SK-N-SH treated with all-trans-retinoic acid at 6 μM for 48 hours (cell line): Measurements from ENCODE around the gene SMYD2.

Experiments used
- ARNTL ChIP-seq: fragments of 450-650 bp; formaldehyde crosslinking; IDR thresholded peaks from 2 replicates; pipeline ENCODE4 v1.5.0; 2020; ENCODE audit warnings: low read depth, mild to moderate bottlenecking, moderate library complexity, borderline replicate concordance
- CSDC2 ChIP-seq: fragments of 250-450 bp; sonication (Bioruptor Pico); IDR thresholded peaks from 2 replicates; pipeline ENCODE4 v1.5.0; 2020; ENCODE audit warnings: mild to moderate bottlenecking, moderate library complexity
- ESRRG ChIP-seq: fragments of 250-450 bp; sonication (Bioruptor Pico); IDR thresholded peaks from 2 replicates; pipeline ENCODE4 v1.6.1; 2021; ENCODE audit warnings: mild to moderate bottlenecking
- ISL1 ChIP-seq: fragments of 250-450 bp; sonication (Bioruptor Pico); IDR thresholded peaks from 2 replicates; pipeline ENCODE4 v2.1.2; 2022; ENCODE audit warnings: mild to moderate bottlenecking, moderate library complexity
- OSR1 ChIP-seq: fragments of 250-450 bp; sonication (Bioruptor Pico); IDR thresholded peaks from 2 replicates; pipeline ENCODE4 v1.8.0; 2022; ENCODE audit warnings: moderate library complexity, mild to moderate bottlenecking, inconsistent platforms
- TOX ChIP-seq: fragments of 250-450 bp; sonication (Bioruptor Pico); IDR thresholded peaks from 2 replicates; pipeline ENCODE4 v1.8.0; 2021; ENCODE audit warnings: mild to moderate bottlenecking, moderate library complexity, borderline replicate concordance
- ZFP3 ChIP-seq: fragments of 250-450 bp; sonication (Bioruptor Pico); IDR thresholded peaks from 2 replicates; pipeline ENCODE4 v1.5.0; 2020; ENCODE audit warnings: mild to moderate bottlenecking, moderate library complexity
- TF ChIP-seq, protein P1 (sequence below): fragments of 250-450 bp; sonication (Bioruptor Pico); IDR thresholded peaks from 2 replicates; pipeline ENCODE4 v1.8.0; 2021; ENCODE audit warnings: low read depth, mild to moderate bottlenecking, moderate library complexity, borderline replicate concordance

DNA sequence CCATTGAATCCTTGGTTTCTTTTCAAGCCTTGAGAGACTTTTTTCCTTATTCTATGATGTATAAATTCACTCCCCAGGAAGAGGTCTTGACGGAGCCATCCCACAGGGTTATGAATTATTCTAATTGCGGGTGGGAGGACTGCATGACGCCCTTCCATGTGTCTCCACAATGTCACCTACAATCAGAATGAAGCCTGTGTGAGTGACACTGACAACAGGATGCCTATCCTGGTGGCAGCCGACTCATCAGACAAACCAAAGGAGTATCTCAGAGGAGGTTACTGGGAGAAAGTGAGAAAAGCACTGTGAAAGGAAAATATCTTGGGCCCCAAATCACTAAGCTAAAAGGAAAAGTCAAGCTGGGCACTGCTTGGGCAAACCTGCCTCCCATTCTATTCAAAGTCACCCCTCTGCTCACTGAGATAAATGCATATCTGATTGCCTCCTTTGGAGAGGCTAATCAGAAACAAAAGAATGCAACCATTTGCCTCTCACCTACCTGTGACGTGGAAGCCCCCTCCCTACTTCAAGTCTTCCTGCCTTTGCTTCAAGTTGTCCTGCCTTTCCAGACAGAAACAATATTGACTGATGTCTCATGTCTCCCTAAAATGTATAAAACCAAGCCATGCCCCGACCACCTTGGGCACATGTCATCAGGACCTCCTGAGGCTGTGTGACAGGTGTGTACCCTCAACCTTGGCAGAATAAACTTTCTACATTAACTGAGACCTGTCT, 98.4 kb downstream of the SMYD2 start:
- TF ChIP-seq, protein P1, sequence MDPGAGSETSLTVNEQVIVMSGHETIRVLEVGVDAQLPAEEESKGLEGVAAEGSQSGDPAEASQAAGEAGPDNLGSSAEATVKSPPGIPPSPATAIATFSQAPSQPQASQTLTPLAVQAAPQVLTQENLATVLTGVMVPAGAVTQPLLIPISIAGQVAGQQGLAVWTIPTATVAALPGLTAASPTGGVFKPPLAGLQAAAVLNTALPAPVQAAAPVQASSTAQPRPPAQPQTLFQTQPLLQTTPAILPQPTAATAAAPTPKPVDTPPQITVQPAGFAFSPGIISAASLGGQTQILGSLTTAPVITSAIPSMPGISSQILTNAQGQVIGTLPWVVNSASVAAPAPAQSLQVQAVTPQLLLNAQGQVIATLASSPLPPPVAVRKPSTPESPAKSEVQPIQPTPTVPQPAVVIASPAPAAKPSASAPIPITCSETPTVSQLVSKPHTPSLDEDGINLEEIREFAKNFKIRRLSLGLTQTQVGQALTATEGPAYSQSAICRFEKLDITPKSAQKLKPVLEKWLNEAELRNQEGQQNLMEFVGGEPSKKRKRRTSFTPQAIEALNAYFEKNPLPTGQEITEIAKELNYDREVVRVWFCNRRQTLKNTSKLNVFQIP (CRISPR knock-in tag) = no peak
- TF ChIP-seq ISL1 (CRISPR knock-in tag) (no peak), CSDC2 (CRISPR knock-in tag) (no peak), ARNTL (CRISPR knock-in tag) (no peak), ZFP3 (CRISPR knock-in tag) (no peak), OSR1 (CRISPR knock-in tag) (no peak), TOX (CRISPR knock-in tag) (no peak), ESRRG (no peak)
